Measurements from ENCODE around the gene CFAP68.
"Not testable (repeated sequence)": the region's sequence is repeated elsewhere in the genome, so short reads cannot be mapped to it uniquely, and the experiment has no call there.

Gene CFAP68

GRCh38 chr11:111918390-111919256 is 39.3 kb downstream of the CFAP68 start, which contains the start of gene C11orf52:
Gene C11orf52 (plus strand): TSS chr11:111918913. CDS start chr11:111918973, 60 bp downstream.
- no peak for DNase-seq

GRCh38 chr11:111920908-111921307 is 41.6 kb downstream of the CFAP68 start:
- DNase-seq = no peak

GRCh38 chr11:111921541-111922230 is 42.3 kb downstream of the CFAP68 start:
- DNase-seq = no peak

- no peak for DNase-seq
Observed at GRCh38 chr11:111922803-111923202, 43.5 kb downstream of the CFAP68 start.

- no peak for DNase-seq
Observed at GRCh38 chr11:111923351-111923788, 44.0 kb downstream of the CFAP68 start.

- no peak for DNase-seq
Observed at GRCh38 chr11:111923951-111924350, 44.6 kb downstream of the CFAP68 start.

GRCh38 chr11:111925953-111926352 is 46.6 kb downstream of the CFAP68 start:
- DNase-seq = no peak

- peak; percentile 90 to 96 for DNase-seq
Observed at GRCh38 chr11:111926505-111927391, 47.4 kb downstream of the CFAP68 start.

GRCh38 chr11:111930472-111930871 is 51.1 kb downstream of the CFAP68 start:
- DNase-seq = no peak

- no peak for DNase-seq
Observed at GRCh38 chr11:111932611-111932950, 53.2 kb downstream of the CFAP68 start.

GRCh38 chr11:111933176-111933575 is 53.8 kb downstream of the CFAP68 start:
- not testable (repeated sequence) for DNase-seq

- DNase-seq = no peak
Observed at GRCh38 chr11:111933872-111934271, 54.5 kb downstream of the CFAP68 start.

GRCh38 chr11:111934306-111934705 is 55.0 kb downstream of the CFAP68 start:
- no peak for DNase-seq

All from bone marrow (tissue), 2 donors.